Measurements from ENCODE around the gene POLA2.
"Not testable (repeated sequence)": the region's sequence is repeated elsewhere in the genome, so short reads cannot be mapped to it uniquely, and the experiment has no call there.

The POLA2 gene, protein sequence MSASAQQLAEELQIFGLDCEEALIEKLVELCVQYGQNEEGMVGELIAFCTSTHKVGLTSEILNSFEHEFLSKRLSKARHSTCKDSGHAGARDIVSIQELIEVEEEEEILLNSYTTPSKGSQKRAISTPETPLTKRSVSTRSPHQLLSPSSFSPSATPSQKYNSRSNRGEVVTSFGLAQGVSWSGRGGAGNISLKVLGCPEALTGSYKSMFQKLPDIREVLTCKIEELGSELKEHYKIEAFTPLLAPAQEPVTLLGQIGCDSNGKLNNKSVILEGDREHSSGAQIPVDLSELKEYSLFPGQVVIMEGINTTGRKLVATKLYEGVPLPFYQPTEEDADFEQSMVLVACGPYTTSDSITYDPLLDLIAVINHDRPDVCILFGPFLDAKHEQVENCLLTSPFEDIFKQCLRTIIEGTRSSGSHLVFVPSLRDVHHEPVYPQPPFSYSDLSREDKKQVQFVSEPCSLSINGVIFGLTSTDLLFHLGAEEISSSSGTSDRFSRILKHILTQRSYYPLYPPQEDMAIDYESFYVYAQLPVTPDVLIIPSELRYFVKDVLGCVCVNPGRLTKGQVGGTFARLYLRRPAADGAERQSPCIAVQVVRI

DNA sequence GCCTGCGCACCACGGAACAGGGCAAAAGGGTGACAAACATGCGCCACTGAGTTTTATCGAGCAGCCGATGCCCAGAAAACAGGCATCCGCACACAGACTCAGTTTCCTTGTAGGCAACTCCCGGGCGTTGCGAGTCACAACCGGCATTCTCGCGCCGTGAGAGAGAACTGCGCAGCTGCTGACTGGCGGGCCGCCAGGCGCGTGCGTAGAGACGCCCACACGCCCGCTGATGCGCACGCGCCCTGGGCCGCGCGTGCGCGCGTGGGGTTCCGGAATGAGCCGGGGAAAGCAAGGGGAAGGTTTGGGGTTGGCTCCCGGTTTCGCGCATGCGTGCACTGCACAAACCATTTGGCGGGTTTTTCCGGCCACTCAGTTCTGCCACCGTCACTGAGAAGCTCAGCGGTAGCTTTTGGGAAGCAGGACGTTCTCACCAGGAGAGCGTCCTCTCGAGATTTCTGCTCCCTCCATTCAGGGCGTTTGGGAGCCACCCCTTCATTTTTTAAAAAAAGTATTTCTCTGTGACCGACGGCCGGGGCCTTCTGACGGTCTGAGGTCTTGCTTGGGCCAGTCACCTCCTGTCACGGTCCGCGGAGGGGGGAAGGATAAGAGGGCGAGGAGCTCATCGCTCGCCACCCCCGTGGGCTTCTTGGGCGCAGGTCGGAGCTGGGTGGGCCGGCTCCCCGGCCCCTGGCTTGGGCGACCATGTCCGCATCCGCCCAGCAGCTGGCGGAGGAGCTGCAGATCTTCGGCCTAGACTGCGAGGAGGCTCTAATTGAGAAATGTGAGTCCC lies at the start of gene POLA2:
POLA2 (plus strand) TSS at position 372 of the 790 bp plus-strand sequence; CDS start at position 703, 331 bp downstream.
- peak; percentile 96 for DNase-seq

DNA sequence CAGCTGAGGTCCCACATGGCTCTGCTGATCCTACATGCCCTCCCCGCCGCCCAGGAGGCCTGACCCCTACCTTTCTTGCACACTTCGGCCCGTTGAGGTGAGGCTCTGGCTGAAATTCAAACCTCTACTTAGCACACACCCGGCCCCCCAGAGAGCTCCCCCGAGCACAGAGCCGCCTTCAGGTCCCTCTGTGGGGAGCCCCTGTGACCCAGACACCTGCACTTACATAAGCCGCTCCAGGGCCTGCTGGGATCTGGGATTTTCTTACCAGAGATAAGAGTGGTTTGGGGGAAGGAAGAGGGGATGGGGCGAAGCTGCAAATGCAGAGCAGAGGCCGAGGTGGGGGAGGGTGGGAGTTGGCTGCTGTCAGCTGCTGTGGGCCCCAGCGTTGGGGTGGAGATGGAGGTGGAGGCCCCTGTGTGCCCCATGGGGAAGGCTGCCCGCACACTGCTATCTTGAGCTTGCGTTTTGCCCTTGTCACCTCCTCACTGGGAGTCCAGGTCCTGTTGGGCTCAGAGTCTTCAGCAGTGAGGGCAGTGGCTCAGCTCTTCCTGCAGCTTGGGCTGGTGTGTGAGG lies 49.4 kb upstream of the POLA2 start:
- DNase-seq, result no peak

DNA sequence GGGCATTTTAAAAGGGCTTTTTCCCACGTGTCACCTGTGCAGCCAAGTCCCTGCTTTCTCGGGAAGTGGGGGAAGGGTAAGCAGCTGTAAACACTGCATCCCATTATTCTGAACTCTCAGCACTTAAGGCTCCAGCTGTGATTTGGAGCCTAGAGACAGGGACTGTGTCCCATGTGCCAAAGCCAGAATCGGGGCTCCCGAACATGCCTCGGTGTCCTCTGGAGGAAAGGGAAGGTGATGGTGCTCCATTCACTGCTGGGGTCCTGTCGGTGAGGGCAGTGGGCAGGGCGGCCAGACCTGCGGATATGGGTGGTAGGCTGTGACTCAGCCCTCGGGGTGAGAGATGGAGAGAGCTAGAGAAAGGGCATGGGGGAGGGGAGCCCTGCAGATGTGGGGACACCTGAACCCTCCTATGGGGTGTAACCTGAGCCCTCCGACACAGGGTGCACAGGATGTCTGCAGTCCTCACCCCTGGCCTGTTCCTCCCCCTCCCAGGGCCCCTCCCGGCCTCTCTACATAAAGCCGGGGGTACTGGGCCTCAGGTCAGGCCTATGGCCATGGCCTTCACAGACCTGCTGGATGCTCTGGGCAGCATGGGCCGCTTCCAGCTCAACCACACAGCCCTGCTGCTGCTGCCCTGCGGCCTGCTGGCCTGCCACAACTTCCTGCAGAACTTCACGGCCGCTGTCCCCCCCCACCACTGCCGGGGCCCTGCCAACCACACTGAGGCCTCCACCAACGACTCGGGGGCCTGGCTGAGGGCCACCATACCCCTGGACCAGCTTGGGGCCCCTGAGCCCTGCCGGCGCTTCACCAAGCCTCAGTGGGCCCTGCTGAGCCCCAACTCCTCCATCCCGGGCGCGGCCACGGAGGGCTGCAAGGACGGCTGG lies 48.2 kb upstream of the POLA2 start:
- no peak for DNase-seq

DNA sequence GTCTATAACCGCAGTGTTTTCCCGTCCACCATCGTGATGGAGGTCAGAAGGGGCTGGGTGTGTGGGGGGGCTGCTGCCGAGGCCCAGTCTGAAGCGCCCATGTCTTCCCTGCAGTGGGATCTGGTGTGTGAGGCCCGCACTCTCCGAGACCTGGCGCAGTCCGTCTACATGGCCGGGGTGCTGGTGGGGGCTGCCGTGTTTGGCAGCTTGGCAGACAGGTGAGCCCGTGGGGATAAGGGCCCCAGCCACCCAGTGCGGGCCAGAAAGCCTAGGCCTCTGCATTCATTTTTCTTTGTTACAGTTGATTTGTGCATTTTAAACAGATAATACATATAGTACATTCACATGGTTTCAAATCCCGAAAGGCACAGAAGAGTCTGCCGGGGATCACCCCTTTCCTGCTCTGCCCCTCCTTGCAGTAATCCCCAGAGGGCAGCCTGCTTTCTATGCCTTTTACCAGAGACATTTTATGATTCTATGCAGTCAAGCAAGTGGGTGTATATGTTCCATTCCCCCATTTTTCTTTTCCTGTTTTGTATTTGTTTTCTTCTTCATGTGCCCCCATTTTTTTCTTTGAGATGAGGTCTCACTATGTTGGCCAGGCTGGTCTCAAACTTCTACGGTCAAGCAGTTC lies 47.4 kb upstream of the POLA2 start:
- no peak for DNase-seq

DNA sequence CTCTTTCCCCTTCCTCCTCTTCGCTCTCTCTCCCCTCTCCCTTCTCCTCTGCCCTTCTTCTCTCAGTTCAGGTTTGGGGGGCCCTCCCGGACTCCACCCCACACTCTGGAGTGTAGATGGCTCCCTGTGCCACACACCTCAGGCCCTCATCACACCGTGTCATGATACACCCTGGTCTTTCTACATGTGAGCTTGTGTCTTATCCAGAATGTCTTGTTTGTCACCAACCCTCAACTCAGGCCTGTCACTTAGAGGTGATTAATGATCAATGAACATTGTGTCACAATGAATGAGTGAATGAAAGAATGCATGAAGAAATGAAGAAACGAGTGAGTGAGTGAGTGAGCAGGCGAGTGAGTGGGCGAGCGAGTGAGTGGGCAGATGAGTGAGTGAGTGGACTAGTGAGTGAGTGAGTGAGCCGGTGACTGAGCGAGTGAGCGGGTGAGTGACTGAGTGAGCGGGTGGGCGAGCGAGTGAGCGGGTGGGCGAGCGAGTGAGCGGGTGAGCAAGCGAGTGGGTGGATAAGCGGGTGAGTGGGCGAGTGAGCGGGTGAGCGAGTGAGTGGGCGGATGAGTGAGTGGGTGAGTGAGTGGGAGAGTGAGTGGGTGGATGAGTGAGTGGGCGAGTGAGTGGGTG lies 46.2 kb upstream of the POLA2 start:
- DNase-seq, result no peak

DNA sequence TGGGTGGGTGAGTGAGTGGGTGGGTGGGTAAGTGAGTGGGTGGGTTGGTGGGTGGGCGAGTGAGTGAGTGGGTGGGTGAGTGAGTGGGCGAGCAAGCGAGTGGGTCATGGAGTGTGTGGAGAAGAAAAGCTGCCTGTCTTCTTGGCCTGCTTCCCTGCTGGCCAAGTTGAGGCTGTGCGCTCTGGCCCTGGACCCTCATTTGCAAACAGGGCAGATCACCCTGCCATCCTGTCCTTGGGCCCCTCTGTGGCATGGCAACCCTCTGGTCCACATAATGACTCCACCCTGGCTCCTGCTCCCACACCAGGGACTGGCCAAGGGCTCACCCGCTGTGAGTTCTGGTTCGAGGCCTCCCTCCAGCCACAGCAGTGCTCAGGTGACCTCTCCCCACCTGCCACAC lies 44.9 kb upstream of the POLA2 start:
- DNase-seq, result no peak

DNA sequence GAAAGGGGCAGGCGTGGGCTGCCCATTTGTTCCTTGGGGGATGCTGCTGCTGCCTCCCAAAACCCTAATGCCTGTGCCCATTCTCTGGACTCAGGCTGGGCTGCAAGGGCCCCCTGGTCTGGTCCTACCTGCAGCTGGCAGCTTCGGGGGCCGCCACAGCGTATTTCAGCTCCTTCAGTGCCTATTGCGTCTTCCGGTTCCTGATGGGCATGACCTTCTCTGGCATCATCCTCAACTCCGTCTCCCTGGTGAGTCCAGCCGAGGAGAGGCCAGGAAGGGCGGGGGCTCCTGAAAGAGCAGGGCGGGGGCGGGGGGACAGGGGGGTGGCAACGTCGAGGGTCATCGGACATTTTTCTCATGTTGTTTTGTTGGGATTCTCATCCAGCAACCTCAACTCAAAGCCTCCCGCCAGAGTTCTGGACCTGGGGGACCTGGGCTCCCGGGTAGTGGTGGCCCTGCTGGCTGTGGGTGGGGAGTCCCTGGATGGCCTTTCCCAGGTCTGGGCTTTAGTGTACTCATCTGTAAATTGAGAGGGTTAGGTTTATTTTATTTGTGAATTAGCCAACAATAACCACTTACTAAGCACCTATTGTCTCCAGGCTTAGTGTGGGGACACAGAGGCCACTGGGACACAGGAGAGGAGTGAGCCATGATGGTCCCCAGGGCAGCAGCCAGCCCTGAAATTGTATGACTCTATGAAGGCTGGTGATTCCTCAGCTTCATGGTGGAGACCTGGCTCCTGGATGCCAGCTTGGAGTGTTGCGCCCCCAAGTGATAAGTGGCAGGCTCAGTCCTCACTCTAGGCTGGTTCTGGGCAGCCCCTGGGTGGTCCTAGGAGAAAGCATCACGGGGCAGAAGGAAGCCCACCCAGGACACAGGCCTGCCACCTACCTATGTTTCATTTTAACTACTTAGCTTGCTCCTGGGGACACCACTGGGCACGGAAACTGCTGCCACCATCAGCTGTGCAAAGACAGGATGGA lies 44.0 kb upstream of the POLA2 start:
- no peak for DNase-seq

DNA sequence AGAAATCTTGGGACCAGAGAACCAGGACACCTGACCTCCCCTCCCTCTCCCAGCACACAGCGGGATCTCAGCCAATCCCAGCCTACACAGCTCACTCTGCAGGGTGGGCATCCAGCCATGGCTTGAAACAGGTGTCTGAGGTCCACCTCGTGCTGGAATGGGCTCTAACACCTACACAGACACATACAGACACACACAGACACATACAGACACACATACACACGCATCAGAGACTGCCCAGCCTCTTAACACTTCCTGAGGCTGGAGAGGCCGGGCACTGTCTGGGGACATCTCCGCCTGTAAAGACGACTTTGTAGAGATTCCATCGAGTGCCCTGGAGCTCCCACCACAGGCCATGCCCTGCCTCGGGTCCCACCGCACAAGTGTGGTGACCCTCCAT lies 43.3 kb upstream of the POLA2 start:
- no peak for DNase-seq

DNA sequence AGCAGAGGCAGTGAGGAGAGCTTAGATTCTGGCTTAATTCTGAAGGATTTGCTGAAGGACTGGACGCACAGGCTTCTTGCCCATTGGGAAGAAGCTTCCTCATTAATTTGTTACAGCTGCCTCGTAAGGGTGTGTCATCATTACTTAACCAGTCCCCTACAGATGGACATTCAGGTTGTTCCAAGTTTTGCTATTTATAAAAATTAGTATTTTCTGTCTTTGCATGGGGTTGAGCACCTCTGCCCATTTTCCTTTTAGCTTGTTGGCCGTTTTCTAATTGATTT lies 41.9 kb upstream of the POLA2 start:
- no peak for DNase-seq

DNA sequence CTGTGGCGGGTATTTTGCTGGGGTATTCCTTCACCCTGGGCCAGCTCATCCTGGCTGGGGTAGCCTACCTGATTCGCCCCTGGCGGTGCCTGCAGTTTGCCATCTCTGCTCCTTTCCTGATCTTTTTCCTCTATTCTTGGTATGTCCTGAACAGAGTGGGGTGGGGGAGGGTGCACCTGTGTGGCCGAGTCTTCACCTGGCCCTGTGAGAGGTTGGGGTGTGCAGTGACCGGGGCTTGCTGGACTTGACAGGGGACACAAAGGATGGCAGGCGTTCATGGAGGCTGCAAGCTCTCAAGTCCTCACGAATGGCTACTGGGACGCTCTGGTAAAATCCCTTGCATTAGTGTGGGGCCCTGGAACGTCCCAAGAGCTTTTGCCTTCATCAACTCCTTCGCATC lies 40.7 kb upstream of the POLA2 start:
- no peak for DNase-seq

DNA sequence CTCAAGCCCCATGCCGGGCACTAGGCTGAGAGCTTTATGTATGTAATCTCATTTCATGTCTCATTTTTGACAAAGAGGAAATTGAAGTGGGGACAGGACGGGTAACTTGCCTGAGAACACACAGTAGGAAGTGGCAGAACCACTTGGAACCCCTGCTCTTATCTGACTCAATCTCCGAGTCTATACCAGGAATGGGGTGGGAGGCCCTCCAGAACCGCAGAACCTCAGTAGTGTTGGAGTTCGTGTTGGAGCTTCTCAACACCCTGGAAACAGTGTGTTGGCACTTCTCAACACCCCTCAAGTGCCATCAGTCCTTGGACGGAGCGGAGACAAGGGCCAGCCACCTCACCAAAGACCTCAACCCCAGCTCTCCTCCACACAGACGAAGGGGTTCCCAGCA lies 38.8 kb upstream of the POLA2 start:
- DNase-seq, result no peak

DNA sequence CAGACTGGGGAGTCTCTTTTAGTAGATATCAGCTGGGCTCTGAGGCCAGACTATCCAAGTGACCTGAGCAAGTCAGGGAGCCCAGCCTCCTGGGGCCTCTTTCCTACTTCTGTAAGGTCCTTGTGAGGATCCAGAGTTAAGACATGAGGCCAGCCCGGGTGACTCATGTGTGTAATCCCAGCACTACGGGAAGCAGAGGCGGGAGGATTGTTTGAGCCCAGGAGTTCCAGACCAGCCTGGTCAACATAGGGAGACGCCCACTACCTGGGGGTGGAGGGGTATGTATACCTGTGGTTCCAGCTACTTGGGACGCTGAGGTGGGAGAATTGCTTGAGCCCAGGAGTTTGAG lies 36.9 kb upstream of the POLA2 start:
- DNase-seq, result no peak

DNA sequence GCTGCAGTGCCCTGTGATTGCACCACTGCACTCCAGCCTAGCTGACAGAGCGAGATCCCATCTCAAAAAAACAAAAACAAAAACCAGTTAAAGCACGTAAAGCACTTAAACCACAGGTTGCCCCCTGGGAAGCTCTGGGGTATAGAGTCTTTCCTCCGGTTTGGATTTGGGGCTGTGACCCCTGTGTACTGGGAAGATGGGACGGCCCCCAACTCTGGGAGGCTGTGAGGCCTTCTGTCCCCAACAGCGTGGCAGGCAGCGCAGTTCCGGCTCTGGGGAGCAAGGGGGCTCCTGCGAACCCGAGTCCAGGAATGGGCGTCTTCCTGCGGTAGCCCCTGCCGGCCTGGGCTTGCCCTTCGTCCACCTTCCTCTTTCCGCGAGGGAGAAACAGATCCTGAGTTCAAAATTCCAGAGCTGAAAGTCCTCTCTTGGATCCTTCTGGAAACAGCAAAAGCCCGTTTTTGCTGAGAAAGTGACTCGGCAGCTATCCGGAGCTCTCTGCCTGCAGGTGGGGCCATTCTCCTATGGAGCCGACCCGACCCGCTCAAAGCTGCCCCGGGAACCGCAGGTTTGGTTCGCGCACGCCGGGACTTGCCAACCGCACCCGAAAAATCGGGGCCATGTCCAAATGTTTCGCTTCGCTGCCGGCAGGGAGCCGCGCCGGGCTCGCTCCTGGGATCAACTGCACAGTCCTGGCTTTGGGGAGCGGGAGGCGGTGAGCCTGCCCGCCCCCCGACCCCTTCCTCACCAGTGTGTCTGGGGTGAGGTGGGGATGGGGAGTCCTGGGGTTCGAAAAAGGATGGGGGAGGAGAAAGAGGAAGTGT lies 36.3 kb upstream of the POLA2 start:
- DNase-seq, result no peak

DNA sequence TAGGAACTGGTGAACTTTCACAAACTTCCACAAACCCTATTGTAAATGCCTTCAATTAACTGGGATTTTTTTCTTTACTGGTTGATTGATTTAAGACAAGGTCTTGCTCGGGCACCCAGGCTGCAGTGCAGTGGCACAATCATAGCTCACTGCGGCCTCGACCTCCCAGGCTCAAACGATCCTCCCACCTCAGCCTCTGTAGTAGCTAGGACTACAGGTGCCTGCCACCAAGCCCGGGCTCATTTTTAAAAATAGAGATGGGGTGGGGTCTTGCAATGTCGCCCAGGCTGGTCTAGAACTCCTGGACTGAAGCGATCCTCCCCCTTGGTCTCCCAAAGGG lies 35.7 kb upstream of the POLA2 start:
- no peak for DNase-seq

DNA sequence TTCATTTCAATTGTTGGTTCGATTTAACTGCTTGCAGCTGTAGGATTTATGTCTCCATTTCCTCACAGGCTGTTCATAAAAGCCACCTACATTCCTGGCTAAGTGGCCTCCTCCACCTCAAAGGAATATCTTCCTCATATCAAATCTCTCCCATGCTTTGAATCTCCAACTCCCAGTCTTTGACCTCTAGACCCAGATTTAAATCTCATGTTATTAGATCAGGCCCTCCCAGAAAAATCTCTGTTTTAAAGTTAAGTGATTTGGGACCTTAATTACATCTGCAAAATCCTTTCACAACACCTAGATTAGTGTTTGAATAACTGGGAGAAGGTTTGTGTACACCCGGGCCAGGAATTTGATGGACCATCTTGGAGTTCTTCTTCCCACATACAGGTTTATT lies 33.9 kb upstream of the POLA2 start:
- DNase-seq, result no peak

DNA sequence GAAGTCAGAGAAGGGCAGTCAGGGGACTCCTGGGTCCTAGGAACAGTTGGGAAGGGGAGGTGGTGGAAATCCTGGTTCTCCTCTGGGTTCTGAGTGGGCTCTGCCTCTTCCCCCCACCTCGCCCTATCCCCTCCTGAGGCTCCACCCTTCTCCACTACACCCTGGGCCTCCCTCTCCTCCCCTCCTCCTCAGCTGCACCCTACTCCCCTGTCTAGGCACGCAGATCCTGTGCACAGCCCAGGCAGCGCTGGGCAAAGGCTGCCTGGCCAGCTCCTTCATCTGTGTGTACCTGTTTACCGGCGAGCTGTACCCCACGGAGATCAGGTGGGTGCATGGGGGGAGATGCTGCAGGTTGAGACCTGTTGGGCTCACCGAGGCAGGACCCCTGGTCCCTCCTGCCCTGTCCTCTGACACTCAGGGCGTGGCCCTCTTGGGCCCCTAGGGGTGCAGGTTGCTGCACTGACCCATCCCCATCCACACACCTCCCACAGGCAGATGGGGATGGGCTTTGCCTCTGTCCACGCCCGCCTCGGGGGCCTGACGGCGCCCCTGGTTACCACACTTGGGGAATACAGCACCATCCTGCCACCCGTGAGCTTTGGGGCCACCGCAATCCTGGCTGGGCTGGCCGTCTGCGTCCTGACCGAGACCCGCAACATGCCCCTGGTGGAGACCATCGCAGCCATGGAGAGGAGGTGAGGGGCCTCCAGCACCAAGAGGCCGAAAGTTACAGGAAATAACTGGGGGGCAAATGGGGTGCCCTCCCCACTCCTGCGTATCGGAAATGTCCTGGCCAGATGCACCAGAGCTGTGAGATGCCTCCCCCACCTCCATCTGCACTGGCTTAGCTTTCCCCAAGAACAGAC lies 25.3 kb upstream of the POLA2 start:
- no peak for DNase-seq

DNA sequence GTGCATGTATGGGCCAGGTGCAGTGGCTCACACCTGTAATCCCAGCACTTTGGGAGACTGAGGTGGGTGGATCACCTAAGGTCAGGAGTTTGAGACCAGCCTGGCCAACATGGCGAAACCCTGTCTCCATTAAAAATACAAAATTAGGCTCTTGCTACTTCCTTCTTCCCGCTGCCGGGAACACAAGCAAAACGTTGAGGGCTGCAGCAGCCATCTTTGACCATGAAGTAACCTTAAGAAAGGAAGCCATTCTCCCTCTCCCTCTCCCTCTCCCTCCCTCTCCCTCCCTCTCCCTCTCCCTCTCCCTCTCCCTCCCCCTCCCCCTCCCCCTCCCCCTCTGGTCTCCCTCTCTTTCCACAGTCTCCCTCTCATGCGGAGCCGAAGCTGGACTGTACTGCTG lies 23.5 kb upstream of the POLA2 start:
- DNase-seq, result not testable (repeated sequence)

DNA sequence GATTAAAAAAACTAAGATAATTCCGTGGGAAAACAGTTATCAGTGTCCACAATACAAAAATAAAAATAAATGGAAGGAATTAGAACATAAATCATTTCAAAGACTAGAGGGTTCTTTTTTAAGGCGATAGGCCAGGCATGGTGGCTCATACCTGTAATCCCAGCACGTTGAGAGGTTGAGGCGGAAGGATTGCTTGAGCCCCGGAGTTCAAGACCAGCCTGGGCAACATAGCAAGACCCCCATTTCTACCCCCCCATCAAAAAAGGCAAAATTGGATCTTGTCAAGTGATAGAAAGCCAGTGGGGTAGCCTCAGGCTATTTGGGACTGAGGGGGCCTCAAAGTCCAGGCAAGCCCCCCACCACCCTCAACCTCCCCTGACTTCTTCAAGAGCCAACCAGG lies 20.6 kb upstream of the POLA2 start:
- DNase-seq, result no peak

DNA sequence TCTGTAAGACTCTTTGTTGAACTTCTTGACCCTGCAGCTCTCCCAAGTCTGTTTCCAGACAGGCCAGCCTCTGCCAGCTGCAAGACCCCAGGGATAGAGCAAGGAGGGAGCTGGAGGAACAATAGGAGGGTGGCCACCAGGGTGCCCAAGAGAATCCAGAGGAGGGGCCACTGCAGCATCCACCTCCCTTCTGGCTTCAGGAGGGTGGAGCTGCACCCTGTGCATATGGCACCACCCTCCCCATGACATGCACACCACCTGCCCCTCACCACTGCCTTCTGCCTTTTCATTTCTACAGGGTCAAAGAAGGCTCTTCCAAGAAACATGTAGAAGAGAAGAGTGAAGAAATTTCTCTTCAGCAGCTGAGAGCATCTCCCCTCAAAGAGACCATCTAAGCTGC lies 20.1 kb upstream of the POLA2 start:
- no peak for DNase-seq
